ENCODE data around the gene PPARA. TPM values are rescaled to one million over a fixed set of nuclear protein-coding genes. Genes with fewer than 3 reads are reported as not detected.

The PPARA gene
- total RNA-seq, 1 donor from 2014 or later = 9.3 TPM

DNA sequence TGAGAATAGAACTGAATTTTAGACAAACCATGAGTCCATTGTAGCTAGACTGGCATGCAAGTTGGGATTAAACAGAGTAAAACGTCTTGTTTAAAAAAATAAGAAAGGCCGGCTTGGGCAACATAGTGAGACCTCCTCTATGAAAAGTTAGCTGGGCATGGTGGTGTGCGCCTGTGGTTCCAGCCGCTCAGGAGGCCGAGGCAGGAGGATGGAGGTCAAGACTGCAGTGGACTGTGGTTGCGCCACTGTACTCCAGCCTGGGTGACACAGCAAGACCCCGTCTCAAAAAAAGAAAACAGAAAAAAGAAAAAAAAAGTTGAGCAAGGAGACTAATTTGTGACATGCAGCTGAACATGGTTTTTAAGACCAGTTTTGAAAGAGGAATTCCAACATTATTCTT lies 76.3 kb downstream of the PPARA start:
- TF ChIP-seq, protein P1, sequence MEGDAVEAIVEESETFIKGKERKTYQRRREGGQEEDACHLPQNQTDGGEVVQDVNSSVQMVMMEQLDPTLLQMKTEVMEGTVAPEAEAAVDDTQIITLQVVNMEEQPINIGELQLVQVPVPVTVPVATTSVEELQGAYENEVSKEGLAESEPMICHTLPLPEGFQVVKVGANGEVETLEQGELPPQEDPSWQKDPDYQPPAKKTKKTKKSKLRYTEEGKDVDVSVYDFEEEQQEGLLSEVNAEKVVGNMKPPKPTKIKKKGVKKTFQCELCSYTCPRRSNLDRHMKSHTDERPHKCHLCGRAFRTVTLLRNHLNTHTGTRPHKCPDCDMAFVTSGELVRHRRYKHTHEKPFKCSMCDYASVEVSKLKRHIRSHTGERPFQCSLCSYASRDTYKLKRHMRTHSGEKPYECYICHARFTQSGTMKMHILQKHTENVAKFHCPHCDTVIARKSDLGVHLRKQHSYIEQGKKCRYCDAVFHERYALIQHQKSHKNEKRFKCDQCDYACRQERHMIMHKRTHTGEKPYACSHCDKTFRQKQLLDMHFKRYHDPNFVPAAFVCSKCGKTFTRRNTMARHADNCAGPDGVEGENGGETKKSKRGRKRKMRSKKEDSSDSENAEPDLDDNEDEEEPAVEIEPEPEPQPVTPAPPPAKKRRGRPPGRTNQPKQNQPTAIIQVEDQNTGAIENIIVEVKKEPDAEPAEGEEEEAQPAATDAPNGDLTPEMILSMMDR (IDR thresholded peaks at IDR 0.05; ENCODE audit: insufficient read depth, low read length, poor library complexity, severe bottlenecking) = no peak
- no peak for DNase-seq (ENCODE audit: low read depth)
- Histone ChIP-seq H3K4me3 (ENCODE audit: low read depth, low read length) (no peak overlapping the region), H3K36me3 (ENCODE audit: control insufficient read depth, insufficient read depth, low read length) (no peaks in the 10 kb centered on the region), H3K27me3 (ENCODE audit: control insufficient read depth, insufficient read depth, low read length) (no peaks in the 10 kb centered on the region)

DNA sequence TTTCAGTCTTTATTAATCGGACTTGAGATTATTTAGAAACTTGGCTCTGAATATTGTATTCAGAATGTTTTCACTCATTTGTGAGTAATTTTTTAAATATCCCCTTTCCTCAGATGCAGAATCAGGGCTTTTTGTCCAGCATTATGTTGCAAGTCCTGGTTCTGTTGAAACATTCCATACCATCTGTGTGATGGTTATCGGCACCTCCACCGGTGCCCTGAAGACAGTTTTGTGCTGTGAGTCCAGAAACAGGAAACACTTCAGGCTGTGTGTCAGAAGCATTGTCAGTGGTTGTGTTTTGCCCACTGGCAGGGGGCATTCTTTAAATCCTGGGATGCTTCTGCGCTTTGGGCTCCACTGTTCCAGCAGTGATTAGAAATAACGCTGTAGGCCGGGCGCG lies 79.4 kb downstream of the PPARA start:
- H3K36me3 ChIP-seq (ENCODE audit: control insufficient read depth, insufficient read depth, low read length) = no peaks in the 10 kb centered on the region
- no peak overlapping the region for H3K4me3 ChIP-seq (ENCODE audit: low read depth, low read length)
- no peaks in the 10 kb centered on the region for H3K27me3 ChIP-seq (ENCODE audit: control insufficient read depth, insufficient read depth, low read length)
- no peak for DNase-seq (ENCODE audit: low read depth)
- TF ChIP-seq, protein P1 (IDR thresholded peaks at IDR 0.05; ENCODE audit: insufficient read depth, low read length, poor library complexity, severe bottlenecking) = no peak

DNA sequence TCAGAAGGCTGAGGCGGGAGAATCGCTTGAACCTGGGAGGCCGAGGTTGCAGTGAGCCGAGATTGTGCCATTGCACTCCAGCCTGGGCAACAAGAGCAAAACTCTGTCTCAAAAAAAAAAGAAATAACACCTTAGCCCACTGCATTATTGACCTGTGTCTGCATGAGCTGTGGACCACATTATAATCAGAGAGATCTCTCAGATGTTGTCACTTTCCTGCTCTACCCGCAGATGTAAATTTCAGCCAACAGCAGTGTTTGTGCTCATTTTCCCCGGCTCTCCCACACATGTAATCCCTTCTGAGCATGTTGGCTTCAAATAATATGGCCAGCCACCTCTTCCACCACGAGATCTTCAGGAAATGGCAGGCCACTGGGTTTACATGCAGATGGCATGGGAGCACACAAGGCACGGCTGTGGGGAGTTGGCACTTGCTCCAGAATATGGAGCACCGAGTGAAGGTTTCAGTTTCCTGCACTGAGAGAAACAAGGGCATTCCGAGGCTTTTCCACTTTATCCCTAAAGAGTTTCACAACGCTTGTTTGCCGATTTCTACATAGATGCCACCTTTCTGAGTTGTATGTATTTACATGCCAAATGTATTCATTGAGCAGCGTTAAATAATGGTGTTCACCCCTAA lies 80.1 kb downstream of the PPARA start:
- no peaks in the 10 kb centered on the region for H3K27me3 ChIP-seq (ENCODE audit: control insufficient read depth, insufficient read depth, low read length)
- no peaks in the 10 kb centered on the region for H3K36me3 ChIP-seq (ENCODE audit: control insufficient read depth, insufficient read depth, low read length)
- H3K4me3 ChIP-seq (ENCODE audit: low read depth, low read length) = no peak overlapping the region
- no peak for DNase-seq (ENCODE audit: low read depth)
- TF ChIP-seq, protein P1 (IDR thresholded peaks at IDR 0.05; ENCODE audit: insufficient read depth, low read length, poor library complexity, severe bottlenecking) = no peak

DNA sequence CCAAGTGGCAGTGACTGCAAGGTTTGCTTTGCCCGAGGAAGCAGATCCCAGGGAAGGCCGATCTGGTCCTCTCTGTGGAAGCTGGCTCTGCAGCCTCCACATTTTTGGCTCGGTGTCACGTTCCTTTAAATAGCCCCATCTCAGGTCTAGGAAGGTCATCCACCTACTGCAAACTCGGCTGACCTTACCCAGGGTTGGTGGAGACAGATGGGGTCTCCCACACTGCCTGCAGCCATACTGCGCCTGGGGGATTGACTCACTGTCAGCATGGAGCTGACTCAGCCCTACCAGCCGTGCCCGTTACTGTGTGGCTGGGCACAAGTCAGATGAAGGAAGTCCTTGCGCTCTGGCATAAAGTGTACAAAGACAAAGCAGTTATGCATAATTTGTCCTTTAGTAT lies 82.9 kb downstream of the PPARA start:
- peak; percentile 29 for DNase-seq (ENCODE audit: low read depth)
- TF ChIP-seq, protein P1 (IDR thresholded peaks at IDR 0.05; ENCODE audit: insufficient read depth, low read length, poor library complexity, severe bottlenecking) = no peak
- Histone ChIP-seq H3K36me3 (ENCODE audit: control insufficient read depth, insufficient read depth, low read length) (no peaks in the 10 kb centered on the region), H3K4me3 (ENCODE audit: low read depth, low read length) (no peak overlapping the region), H3K27me3 (ENCODE audit: control insufficient read depth, insufficient read depth, low read length) (no peaks in the 10 kb centered on the region)

DNA sequence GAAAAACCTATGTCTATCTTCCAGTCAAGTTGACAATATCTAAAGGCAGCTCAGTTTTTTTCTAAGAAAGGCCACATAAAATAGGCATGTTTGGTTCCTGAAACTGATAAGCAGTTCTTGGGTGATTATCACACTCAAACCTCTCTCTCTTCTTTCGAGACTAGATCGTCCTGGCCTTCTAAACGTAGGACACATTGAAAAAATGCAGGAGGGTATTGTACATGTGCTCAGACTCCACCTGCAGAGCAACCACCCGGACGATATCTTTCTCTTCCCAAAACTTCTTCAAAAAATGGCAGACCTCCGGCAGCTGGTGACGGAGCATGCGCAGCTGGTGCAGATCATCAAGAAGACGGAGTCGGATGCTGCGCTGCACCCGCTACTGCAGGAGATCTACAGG lies 84.6 kb downstream of the PPARA start:
- TF ChIP-seq, protein P1 (IDR thresholded peaks at IDR 0.05; ENCODE audit: insufficient read depth, low read length, poor library complexity, severe bottlenecking) = no peak
- Histone ChIP-seq H3K27me3 (ENCODE audit: control insufficient read depth, insufficient read depth, low read length) (no peaks in the 10 kb centered on the region), H3K36me3 (ENCODE audit: control insufficient read depth, insufficient read depth, low read length) (no peaks in the 10 kb centered on the region), H3K4me3 (ENCODE audit: low read depth, low read length) (no peak overlapping the region)
- DNase-seq (ENCODE audit: low read depth) = no peak

Data from kidney epithelial cell (primary cell).